Caco-2 (cell line): ENCODE data around the gene CELA1. TPM values are rescaled to one million over a fixed set of nuclear protein-coding genes. Genes with fewer than 3 reads are reported as not detected.

Source experiments
- BruUV-seq: library from RNA; stranded (reverse); fragments of 400-500 nt; replicated peaks from 2 replicates; lab custom pipeline; 2021; lab: Mats Ljungman, UMichigan
- CTCF ChIA-PET: fragments of 300-600 bp; sonication (Branson Sonifier 250); formaldehyde crosslinking; loops from one replicate; lab custom pipeline; 2022; ENCODE audit warnings: antibody characterized with exemption; lab: Charles Lee
- POLR2A ChIA-PET: fragments of 300-600 bp; sonication (Branson Sonifier 250); formaldehyde crosslinking; loops from one replicate; lab custom pipeline; 2022; ENCODE audit warnings: antibody characterized with exemption; lab: Charles Lee
- DNase-seq, 2 experiments: peaks; one replicate each; pipeline versions ENCODE4 v3.0.0 to v3.0.0-alpha.2; 2020 to 2022
- H3K27me3 ChIP-seq: replicated peaks from 2 replicates; pipeline ENCODE4 v1.6.0; 2011; ENCODE audit warnings: low read length; ENCODE audit not compliant: control insufficient read depth, insufficient read depth
- H3K36me3 ChIP-seq: 2 replicates; pipeline ENCODE4 v1.5.1; 2011; ENCODE audit warnings: low read length; ENCODE audit not compliant: control insufficient read depth, insufficient read depth
- H3K4me1 ChIP-seq: fragments of 250-450 bp; sonication (Bioruptor Pico); 2 replicates; pipeline ENCODE4 v1.5.1; 2020; ENCODE audit warnings: mild to moderate bottlenecking
- H3K4me3 ChIP-seq: 2 replicates; pipeline ENCODE4 v1.5.1; 2011; ENCODE audit warnings: low read depth, mild to moderate bottlenecking, control low read depth, low read length
- H3K9me3 ChIP-seq: fragments of 250-450 bp; sonication (Bioruptor Pico); 2 replicates; pipeline ENCODE4 v1.5.1; 2020; ENCODE audit warnings: mild to moderate bottlenecking, moderate library complexity
- H3K27ac Mint-ChIP-seq: one replicate; pipeline ENCODE4 v1.8.0; 2022; ENCODE audit warnings: mixed read lengths; ENCODE audit not compliant: unreplicated experiment
- H3K27me3 Mint-ChIP-seq: one replicate; pipeline ENCODE4 v1.8.0; 2022; ENCODE audit warnings: mixed read lengths; ENCODE audit not compliant: insufficient read depth, unreplicated experiment
- H3K36me3 Mint-ChIP-seq: one replicate; pipeline ENCODE4 v1.8.0; 2022; ENCODE audit warnings: mild to moderate bottlenecking, mixed read lengths; ENCODE audit not compliant: insufficient read depth, unreplicated experiment
- H3K4me1 Mint-ChIP-seq: one replicate; pipeline ENCODE4 v1.8.0; 2022; ENCODE audit warnings: low read depth, mixed read lengths; ENCODE audit not compliant: unreplicated experiment
- H3K4me3 Mint-ChIP-seq: one replicate; pipeline ENCODE4 v1.8.0; 2022; ENCODE audit warnings: mild to moderate bottlenecking, moderate library complexity, mixed read lengths; ENCODE audit not compliant: unreplicated experiment
- H3K9me3 Mint-ChIP-seq: one replicate; pipeline ENCODE4 v1.8.0; 2022; ENCODE audit warnings: mixed read lengths; ENCODE audit not compliant: unreplicated experiment
- intact Hi-C: fragments of 100-400 bp; cut with micrococcal nuclease; formaldehyde crosslinking; loops from one replicate; pipeline ENCODE4 v1.10.0; 2022; ENCODE audit not compliant: unreplicated experiment
- total RNA-seq: library from RNA; stranded (reverse); gene quantifications from 2 replicates; pipeline ENCODE4 v1.2.3, GENCODE V29; 2022
- TF ChIP-seq, protein P1 (sequence below), 2 experiments: fragments of 200-600 bp in 1 of 2; IDR thresholded peaks; 1 replicate in 1 of 2; 2 replicates in 1 of 2; pipeline versions ENCODE4 v1.5.1 to v1.8.0; 2011 to 2022; ENCODE audit warnings: antibody characterized with exemption in 1 of 2, control low read depth in 1 of 2, inconsistent platforms in 1 of 2, low read depth in 1 of 2, low read length in 1 of 2, mild to moderate bottlenecking in 1 of 2, moderate library complexity in 1 of 2; ENCODE audit not compliant: insufficient read depth in 1 of 2, severe bottlenecking in 1 of 2, unreplicated experiment in 1 of 2

The CELA1 gene
- total RNA-seq, 1 experiment from 2014 or later = not detected

DNA sequence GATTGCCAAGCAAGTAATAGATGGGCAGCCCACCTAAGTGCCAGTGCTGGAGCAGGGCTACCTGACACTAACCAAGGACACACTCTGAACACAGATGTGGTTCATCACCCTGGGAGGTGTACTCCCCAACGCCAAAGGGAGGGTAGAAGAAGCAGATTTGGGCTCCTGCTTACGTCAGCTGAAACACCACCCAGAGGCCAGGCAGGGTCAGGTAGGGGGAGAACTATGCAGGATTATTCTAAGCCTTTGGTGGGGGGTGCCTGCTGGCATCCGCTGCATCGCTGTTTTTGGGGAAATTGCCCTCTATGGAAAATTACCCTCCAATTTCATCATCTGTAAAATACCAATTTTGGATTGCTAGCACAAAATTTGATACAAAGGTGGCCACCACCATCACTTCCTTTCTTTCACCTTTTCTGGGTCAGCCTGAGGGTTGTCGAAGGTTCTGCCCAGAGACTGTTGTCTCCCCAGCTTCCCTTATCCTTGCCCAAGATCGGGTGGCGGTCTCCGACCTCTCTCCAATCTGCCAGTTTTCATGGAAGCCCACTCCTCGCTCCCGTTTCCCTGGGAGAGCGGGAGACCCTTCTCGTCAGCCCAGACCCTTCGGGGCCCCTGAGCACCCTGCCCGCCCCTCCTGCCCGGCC, 23.0 kb downstream of the CELA1 start:
- H3K9me3 Mint-ChIP-seq = no peaks in the 10 kb centered on the region
- no peak overlapping the region for H3K4me3 ChIP-seq
- no peaks in the 10 kb centered on the region for H3K36me3 ChIP-seq
- no peaks in the 10 kb centered on the region for H3K27me3 Mint-ChIP-seq
- TF ChIP-seq, protein P1, sequence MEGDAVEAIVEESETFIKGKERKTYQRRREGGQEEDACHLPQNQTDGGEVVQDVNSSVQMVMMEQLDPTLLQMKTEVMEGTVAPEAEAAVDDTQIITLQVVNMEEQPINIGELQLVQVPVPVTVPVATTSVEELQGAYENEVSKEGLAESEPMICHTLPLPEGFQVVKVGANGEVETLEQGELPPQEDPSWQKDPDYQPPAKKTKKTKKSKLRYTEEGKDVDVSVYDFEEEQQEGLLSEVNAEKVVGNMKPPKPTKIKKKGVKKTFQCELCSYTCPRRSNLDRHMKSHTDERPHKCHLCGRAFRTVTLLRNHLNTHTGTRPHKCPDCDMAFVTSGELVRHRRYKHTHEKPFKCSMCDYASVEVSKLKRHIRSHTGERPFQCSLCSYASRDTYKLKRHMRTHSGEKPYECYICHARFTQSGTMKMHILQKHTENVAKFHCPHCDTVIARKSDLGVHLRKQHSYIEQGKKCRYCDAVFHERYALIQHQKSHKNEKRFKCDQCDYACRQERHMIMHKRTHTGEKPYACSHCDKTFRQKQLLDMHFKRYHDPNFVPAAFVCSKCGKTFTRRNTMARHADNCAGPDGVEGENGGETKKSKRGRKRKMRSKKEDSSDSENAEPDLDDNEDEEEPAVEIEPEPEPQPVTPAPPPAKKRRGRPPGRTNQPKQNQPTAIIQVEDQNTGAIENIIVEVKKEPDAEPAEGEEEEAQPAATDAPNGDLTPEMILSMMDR (IDR thresholded peaks at IDR 0.05; ENCODE audit: insufficient read depth in 1 of 2, low read depth in 1 of 2, low read length in 1 of 2, severe bottlenecking in 1 of 2, unreplicated experiment in 1 of 2) = no peak
- H3K4me1 Mint-ChIP-seq = peaks cover 57% of the 10 kb centered on the region
- H3K36me3 Mint-ChIP-seq = peaks cover 18% of the 10 kb centered on the region
- no peaks in the 10 kb centered on the region for H3K9me3 ChIP-seq
- no TSS peak for BruUV-seq
- no peaks in the 10 kb centered on the region for H3K27me3 ChIP-seq
- CTCF ChIA-PET = interaction anchor here (1.0 kb wide), 1 partner anchor 18 kb away, joined by 4 read pairs; no protein-coding TSS in a partner anchor
- no peak for DNase-seq
- H3K4me1 ChIP-seq = peaks cover 60% of the 10 kb centered on the region
- intact Hi-C loops = no loop called here
- peak overlapping the region; percentile 81 for H3K27ac Mint-ChIP-seq
- H3K4me3 Mint-ChIP-seq = no peak overlapping the region
- POLR2A ChIA-PET = no interaction called here

DNA sequence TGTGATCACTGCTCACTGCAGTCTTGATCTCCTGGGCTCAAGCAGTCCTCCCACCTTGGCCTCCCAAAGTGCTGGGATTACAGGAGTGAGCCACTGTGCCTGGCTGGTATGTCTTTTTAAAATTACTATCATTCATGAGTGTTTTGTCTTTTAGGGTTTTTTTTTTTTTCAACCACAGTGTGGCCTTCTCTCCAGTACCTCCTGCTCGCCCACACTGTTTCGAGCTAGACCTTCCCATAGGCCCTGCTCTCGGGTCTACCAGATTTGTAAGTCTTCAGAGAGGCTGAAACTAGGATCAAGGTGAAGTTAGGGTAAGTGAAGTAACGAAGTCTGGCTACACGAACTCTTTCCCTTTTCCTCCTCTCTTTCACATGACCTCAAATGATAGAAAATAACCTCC, 24.0 kb downstream of the CELA1 start:
- intact Hi-C loops = no loop called here
- BruUV-seq = no TSS peak
- peaks cover 64% of the 10 kb centered on the region for H3K4me1 Mint-ChIP-seq
- POLR2A ChIA-PET = no interaction called here
- no peaks in the 10 kb centered on the region for H3K27me3 Mint-ChIP-seq
- CTCF ChIA-PET = interaction anchor here (1.0 kb wide), 1 partner anchor 19 kb away, joined by 4 read pairs; no protein-coding TSS in a partner anchor
- Histone ChIP-seq H3K4me1 (peaks cover 69% of the 10 kb centered on the region), H3K9me3 (no peaks in the 10 kb centered on the region), H3K27me3 (no peaks in the 10 kb centered on the region), H3K36me3 (no peaks in the 10 kb centered on the region), H3K4me3 (no peak overlapping the region)
- H3K4me3 Mint-ChIP-seq = no peak overlapping the region
- no peak for DNase-seq
- peak overlapping the region; percentile 81 for H3K27ac Mint-ChIP-seq
- TF ChIP-seq, protein P1 (IDR thresholded peaks at IDR 0.05; ENCODE audit: insufficient read depth in 1 of 2, low read depth in 1 of 2, low read length in 1 of 2, severe bottlenecking in 1 of 2, unreplicated experiment in 1 of 2) = no peak
- peaks cover 18% of the 10 kb centered on the region for H3K36me3 Mint-ChIP-seq
- no peaks in the 10 kb centered on the region for H3K9me3 Mint-ChIP-seq

DNA sequence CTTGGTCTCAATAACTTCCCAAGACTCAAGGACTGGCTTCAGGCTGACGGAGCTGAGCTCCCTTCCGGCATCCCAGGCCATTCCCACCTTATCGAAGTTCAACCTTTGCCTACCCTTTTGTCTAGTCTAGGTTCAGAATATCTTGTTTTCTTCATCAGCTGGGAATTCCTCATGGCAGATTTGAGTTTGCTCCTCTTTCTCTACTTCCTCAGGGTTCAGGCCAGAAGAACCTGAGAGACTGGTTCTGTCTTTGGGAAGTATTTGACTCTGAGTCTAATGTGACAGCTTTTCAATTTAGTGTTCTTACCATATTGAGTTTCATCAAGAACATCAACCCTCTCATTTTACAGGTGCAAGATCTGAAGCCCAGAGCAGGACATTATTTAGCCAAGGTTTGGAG, 24.6 kb downstream of the CELA1 start:
- no peaks in the 10 kb centered on the region for H3K9me3 ChIP-seq
- DNase-seq = no peak
- TF ChIP-seq, protein P1 (IDR thresholded peaks at IDR 0.05; ENCODE audit: insufficient read depth in 1 of 2, low read depth in 1 of 2, low read length in 1 of 2, severe bottlenecking in 1 of 2, unreplicated experiment in 1 of 2) = no peak
- Mint-ChIP-seq H3K27ac (peak overlapping the region; percentile 81), H3K4me1 (peaks cover 60% of the 10 kb centered on the region), H3K4me3 (peak overlapping the region; percentile 23), H3K27me3 (no peaks in the 10 kb centered on the region), H3K9me3 (no peaks in the 10 kb centered on the region), H3K36me3 (peaks cover 18% of the 10 kb centered on the region)
- H3K27me3 ChIP-seq = no peaks in the 10 kb centered on the region
- peaks cover 65% of the 10 kb centered on the region for H3K4me1 ChIP-seq
- ChIA-PET CTCF (interaction anchor here (2.4 kb wide), 1 partner anchor 52 kb away, joined by 16 read pairs; the partner anchor contains the start of gene SMAGP), POLR2A (interaction anchor here (1.8 to 2.1 kb wide), 2 partner anchors 51 to 83 kb away, joined by 10 to 12 read pairs; partner anchors contain the start of genes DAZAP2 and SMAGP)
- H3K4me3 ChIP-seq = no peak overlapping the region
- intact Hi-C loops = loop anchor here (2.0 kb wide), 1 partner anchor 51 kb away; the partner anchor contains the start of gene SMAGP
- BruUV-seq = no TSS peak
- H3K36me3 ChIP-seq = no peaks in the 10 kb centered on the region
